ENCODE measurements around the gene UTS2.

Gene UTS2

GRCh38 chr1:7809742-7810141 is 43.1 kb downstream of the UTS2 start:
- DNase-seq = no peak

DNA sequence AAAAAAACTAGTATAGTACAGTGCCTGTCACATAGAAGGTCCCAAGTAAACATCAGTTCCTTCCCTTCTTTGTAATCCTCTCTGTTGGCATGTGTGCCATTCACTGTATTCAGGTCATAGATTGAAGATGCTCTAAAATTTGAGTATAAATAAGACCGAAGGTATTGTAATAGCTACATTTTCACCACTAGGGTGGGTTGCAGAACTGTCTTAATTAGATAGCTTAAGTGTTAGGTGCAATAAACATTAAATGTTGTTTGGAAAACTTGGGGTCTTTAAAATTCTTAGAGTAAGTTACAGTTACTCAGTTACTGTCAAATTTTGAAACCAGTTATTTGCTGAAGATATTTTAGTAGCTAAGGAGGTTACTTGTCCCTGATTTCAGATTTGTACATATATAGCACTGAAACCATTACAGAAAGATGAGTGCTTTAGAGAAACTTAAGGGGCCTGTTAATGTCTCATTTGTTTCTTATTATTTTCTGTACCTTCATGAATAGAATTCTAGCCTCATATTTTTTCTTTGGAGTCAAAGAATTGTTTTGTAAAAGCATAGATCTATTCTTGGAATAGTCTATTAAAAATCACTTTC is 44.5 kb downstream of the UTS2 start:
- no peak for DNase-seq

DNA sequence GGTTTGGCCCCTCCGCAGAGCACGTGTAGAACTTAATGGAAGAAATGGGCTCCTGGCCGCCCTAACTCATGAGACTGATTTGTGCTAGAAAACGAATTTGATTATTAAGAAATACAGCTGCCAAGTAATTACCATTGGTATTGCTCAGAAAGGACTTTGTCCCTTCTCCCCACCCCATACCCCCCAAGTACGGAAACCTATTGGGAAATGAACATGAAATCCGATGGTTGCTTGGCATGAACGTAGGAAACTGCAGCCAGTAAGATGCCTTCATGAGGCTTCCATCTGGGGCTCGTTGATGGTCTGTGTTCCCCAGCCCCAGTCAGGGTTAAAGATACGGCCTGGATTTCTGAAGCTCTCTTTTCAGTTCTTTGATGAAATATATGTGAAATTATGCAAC is 47.4 kb downstream of the UTS2 start:
- no peak for DNase-seq

Measured in activated CD8-positive, alpha-beta memory T cell treated with anti-CD3 and anti-CD28 coated beads, Interleukin-2, amount 50 U/mL, for 4 hours (primary cell).